NCI-H2196 treated with DMSO at 0.1 percent for 48 hours (cell line): ENCODE results near the gene GAREM1.

Experiments
- DNase-seq: peaks from one replicate; lab custom pipeline; 2025; ENCODE audit not compliant: unreplicated experiment; lab: John Stamatoyannopoulos, UW

Gene GAREM1

DNA sequence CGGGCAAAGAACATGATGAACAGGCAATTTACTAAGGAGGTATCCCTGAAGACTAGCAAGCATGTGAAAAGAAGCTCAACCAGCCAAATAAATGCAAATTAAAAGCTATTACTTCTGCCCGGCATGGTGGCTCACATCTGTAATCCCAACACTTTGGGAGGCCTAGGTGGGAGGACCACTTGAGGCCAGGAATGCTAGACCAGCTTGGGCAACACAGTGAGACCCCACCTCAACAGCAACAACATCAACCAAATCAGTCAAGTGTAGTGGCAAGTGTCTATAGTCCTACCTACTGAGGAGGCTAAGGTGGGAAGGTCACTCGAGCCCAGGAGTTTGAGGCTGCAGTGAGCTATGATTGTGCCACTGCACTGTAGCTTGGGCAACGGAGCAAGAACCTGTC, 141.7 kb downstream of the GAREM1 start:
- no peak for DNase-seq

DNA sequence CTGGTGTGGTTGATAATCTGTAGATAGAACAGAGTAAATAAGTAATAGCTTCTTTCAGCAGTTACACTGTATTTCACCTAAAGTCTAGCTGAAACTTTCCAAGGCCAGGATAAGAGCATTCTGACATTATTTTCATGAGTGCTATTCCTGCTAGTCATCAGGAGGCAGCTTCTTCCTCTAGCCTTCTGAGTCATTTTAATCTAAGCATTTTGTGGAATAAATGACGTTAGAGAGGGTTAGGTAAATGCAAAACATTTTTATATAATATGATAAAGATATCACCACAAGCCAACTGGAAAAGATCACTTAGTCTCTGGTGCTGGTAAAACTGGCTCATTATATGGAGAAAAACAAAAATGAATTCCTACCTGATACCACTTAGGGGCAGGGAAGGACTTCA, 142.3 kb downstream of the GAREM1 start:
- DNase-seq: no peak

DNA sequence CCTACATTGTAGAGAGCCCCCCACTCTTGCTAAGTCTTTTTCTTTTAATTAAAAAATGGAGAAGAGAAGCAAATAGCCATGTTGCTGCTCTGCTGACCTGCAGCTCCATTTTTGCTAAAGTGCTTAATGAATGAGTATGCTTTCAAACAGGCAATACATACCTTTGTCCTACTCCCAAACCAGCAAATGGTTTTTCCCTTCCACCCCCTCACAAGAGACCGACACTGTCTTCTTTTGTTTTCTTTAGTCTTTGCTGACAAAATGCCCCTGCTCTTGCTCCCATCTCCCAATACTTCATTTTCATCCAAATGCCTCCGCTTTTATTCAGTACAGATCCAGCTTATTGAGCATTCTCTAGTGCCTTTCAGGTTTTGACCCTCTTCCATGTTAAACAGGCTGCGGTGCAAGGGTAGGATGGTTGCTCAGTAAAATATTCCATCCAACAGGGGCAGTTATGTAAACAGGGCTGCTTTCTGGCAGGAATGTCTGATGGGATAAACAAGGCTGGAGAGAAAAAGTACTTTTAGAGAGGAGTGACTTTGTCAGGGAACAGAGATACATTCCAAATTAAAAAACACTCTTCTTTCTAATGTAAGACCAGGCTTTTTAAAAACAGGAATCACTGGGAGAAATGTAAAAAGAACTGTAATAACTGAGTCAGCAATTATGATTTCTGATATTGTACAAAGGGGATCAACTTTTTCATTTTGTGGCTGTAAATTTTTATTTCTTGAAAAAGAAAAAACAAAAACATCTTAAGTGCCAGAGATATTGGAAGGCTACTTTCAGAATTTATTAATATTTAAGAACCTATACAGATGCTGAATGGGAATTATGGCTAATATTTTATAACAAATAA, 144.0 kb downstream of the GAREM1 start:
- DNase-seq: no peak

DNA sequence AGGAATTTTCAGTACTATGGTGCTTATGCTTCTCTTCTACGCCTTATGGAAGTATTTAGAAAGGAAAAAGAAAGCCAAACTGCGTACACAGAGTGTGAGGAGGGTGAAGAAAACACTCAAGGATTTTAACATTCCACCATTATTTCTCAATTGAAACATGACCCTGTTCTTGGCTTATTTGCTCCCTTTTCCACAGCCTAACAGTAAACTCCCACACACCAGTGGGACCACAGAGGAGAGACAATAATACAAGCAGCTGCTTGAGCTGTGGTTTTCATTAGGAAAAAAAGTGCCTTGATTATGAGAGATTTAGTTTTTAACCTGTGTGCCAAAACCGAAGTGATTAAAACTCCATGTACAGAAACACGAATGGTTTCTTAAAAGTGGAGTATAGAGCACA, 146.5 kb downstream of the GAREM1 start:
- no peak for DNase-seq

DNA sequence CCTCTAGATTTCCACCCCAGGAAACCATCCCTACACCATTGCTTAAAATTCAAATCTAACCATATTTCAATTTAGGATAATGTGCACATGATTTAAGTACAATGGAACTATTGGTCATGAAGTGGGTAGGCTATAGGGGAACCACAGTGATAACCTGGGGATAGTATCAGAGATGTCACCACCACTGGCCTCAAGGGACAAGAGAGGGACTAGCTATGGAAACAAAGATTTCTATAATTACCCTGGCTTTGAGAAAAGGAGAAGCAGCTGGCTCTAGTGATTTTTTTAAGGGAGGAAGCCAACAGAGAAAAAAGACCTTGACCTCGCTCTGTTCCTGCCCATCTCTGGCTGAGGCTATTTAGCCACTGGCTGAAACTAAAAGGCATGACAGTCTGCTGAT, 148.9 kb downstream of the GAREM1 start:
- no peak for DNase-seq

DNA sequence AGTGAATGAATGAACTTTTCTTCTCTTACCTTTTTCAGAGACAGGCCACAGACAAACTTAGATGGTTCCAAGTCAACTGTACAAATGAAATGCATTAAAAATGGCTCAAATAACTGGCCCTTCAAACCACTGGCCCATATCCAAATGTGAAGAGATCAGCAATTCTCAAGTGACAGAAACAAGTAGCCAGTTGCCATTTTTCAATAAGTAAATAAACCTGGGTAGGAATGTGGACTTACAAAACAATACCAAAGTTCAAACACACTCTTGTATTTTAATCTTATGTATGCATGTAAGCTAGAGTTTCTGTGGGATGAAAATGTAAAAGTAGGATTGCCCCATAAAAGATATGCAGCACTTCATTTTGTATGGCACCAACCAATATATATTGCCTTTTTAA, 151.6 kb downstream of the GAREM1 start:
- DNase-seq: no peak

DNA sequence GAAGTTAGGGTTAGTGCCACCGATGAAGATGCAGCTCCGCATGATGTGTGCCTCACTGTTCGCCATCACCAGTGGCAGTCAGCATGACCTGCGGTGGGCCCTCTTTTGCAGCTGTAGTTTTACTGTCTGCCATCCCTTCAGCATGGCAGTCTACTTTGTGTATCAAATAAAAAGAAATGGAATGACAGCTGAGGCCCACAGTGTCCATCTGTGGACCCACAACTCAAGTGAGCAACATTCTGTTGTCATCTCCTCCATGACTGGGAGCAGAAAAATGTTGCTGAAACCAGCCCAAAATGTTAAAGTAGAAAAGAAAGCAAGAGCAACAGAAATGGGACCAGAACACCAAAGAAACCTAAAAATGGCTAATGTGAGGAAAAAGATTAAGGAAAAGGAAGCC, 152.1 kb downstream of the GAREM1 start:
- no peak for DNase-seq

DNA sequence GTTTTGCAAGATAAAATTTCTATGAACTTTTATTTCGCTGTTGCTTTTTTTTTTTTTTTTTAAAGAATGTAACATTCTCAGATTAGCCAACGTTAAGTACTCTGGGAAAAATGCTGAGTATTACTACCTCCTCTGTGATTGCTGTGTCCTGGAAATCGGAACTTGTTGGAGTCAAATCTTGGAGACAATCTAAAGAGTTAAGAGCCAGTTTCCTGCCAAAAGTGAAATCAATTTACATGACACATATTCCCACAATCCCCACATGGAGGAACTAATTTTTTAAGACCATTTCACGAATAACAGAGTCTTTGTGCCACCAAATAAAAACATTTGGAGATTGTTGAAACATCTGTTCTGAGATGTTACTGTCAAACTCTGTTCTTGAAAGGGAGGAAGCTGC, 153.0 kb downstream of the GAREM1 start:
- DNase-seq: no peak

DNA sequence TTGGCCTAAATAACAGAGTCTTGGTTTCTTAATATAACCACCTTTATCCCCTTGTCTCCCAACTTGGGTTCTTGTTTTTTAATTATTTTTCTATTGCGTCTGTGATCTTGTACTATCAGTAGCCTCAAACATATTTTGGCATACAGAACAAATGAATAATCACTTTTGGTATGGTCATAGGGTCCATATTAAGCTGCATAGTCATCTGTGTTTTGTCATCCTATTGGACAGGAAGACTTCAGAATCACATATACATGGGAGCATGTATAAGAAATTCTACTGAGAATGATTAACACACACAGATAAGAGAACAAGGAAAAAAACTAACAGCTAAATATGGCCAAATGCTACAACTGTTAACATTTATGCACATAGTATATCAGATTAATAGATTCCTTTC, 154.8 kb downstream of the GAREM1 start:
- DNase-seq: no peak

DNA sequence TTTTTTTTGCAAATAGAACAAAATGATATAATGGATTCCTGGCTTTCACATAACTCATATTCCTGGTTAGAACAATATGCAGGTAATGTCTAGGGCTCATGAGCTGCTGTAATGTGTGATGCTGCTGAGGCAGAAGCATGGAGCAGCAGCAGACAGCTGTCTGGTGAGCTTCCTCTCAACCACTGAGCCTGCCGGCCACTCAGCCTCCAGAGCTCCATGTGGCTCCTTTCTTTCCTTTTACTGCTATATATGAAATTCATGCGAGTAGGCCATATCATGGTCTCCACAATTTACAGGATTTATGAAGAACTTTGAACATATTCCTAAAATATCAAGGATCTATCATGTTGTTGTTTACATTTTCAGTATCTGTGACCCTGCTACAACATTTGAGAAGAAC, 159.9 kb downstream of the GAREM1 start:
- DNase-seq: no peak

DNA sequence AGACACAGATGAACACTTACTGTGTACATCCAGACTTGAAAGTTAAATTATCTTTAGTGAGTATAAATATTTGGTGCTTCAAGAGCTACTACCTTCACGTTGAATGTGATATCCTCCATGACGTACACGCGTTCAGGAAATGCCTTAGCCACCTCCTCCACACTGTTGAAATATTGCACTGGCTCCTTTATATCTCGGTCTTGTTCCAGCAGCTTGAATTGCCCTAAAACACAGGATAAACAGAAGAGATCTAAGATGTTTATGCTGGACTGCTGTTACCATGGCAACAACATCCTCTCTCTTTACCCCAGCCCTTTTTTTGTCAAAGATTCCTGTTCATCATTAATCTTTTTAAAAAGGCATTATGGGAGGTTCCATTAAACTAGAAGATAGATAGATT, 160.6 kb downstream of the GAREM1 start:
- no peak for DNase-seq

DNA sequence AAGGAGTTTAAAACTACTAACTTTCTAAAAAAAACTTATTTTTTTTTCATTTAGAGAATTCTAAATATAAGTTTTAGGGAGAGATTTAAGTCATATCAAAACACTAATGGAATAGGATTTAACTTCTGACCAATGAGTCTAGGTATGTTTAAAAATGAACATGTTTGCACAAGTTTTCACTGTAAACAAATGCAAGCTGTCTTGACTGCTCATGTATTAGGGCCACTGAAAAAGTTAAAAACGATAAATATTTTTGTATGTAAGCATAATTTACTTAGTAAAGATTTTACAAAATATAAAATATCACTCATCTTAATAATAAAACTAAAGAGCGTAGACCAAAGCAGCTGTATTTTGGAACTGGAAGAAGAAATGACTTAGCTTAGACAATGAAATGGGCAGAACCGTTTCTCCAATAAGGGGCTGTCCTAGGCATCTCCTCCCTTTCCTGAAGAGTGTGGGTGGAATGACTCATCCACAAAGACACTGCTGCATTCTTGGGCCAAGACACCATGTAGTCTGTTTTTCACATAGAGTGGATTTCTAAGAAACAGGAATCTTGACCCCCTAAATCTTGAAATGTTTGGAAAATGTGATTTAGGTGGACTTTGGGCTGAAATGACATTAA, 162.1 kb downstream of the GAREM1 start:
- DNase-seq: no peak

DNA sequence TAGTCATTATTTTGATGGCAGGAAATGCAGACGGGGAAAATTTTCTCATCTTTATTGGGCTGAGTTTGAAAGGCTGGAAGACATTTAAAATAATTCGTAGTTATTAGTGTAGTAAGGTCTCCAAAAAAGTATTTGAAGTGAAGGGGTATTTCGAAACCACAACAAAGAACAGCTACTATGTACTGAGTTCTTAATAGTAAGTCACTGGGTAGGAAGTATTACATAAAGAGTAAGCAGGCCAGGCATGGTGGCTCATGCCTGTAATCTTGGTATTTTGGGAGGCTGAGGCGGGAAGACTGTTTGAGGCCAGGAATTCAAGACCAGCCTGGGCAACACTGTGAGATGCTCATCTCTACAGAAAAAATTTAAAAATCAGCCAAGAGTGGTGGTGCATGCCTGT, 167.3 kb downstream of the GAREM1 start:
- DNase-seq: no peak

DNA sequence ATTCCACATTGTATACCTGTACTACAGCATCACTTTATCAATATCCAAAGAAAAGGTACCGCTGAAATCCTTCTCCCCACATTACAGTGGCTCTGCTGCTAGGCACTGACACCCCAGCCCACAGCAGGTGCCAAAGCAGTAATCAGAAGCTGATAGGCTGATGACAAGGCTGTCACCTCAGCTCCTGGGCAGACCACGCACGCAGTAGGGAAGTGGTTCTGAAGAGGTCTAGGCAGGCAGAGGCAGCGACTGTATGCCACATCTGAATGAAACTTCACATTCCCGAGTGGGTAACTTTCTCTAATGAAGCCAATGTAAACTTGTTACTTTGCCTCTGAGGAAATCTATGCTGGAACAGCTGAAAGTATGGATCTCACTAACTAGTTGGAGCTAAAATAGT, 167.9 kb downstream of the GAREM1 start:
- DNase-seq: no peak

DNA sequence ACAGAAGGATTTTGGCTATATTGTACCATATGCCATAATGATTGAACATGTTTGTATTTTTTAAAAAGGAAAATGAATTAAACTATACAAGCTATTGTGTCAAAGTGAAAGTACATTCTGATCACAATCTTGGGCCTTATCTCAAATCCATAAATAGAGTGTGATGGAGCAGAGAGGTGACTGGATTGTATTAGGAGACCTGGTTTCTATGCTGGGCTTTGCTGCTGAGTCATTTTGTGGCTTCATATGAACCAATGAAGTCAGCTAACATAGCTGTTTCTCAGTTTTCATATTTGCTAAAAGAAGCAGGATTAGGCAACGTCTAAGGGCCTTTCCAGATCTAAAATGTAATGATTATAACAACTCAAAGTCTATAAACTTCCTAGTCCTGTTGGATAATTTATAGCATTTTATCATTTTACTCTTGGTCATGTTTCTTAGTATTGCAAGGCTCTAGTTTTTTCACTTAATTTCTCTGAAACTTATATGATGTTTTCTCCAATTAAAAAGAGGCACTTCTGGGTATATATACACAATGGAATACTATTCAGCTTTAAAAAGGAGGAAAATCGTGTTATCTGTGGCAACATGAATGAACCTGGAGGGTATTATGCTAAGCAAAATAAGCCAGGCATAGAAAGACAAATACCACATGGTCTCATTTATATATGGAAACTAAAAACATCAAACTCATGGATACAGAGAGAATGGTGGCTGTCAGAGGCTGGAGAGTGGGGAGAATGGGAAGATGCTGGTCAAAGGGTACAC, 168.5 kb downstream of the GAREM1 start:
- DNase-seq: no peak

DNA sequence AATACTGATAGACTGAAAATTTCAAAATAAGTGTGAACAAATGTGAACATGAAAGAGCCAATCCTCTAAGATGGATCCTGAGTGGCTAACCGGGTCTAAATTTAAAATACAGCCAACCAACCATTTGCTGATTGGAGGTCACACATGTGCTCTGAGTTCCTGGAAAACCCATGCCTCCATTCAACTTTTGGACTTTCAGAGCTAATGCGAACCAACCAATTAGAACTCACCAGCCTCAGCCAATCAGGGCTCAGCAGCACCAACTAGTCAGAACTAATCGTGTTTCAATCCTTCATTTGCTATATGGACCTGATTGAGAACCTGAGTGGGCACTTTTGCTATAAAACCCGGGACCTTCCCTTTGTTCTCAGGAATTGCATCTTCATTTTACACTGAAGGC, 169.3 kb downstream of the GAREM1 start:
- no peak for DNase-seq

DNA sequence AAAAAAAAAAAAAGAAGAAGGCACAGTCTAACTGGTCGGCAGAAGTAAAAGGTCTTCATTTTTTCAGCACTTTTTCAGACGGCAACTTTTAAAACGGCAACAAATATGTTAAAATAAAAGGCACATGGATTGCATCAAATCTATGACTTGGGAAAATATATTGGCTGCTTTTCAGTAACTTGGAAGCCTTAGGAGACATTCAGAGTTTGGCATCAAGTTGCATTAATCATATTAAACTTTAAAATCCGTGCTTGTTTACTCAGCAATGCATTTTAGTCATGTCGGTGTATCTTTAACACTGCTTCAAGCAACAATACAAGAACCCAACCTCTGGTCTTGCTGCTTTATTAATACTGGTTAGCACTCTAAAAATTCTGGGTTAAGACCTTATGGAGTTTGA, 169.8 kb downstream of the GAREM1 start:
- no peak for DNase-seq

DNA sequence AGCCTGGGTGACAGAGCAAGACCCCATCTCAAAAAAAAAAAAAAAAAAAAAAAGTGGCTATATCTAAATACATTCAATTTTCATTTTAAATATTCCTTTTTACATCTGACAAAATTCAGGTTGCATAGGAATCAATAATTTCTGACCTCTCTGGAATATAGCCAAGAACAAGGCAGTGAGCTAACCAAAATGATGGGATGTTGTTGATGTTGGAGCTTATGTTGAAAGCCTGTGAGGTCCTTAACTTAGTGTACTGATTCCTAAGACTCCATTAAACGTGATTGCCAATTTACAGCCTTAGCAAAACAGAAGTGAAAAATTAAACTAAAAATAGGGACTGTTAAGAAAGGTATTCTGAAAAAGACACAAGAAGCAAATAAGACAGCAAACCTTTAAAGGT, 171.2 kb downstream of the GAREM1 start:
- DNase-seq: no peak

DNA sequence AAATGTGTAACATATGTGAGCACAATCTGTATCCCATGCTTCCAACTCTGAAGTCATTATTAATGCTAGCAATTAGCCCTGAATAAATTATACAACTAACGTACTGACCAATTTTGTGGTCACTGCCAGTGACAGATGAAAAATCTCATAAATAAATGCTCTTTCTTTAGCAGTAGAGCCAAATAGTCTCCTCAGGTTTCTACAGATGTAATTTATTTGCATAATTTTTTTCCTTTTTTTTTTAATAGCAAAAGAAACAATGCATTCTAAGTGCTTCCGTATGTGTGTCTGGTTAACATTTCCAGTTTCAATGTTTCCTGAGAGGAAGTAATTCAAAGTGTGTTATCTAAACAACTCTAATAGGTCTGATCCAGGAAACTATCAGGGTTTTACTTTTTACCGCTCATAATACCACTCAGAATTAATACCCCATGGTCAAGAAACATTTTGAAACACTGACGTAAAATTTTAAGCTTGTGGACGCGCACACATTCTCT, 172.5 kb downstream of the GAREM1 start:
- no peak for DNase-seq

DNA sequence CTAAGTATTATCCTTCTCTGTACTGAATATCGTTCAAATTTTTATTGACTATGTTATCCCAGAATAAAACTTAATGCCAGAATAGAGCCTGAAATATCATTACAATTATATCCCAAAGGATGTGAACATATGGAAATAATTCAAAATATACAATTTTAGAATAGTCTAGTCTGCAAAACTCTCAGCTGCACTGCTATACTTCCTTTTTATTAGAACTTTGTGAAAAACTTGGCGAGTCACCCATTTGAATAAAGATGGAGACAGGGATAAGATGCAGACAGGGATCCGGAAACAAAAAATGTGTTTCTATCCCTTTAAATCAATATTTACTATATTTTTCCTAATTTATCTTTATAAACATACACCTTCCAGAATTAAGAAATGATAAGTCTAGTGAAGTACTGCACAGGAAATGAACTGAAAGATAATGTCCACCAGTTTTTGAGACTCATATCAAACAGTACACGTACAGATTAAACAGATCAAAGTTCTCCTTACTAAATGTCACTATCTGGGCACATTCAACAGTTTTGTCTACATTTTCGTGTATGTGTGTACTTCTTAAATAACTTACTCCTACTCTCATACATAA, 173.0 kb downstream of the GAREM1 start:
- no peak for DNase-seq

DNA sequence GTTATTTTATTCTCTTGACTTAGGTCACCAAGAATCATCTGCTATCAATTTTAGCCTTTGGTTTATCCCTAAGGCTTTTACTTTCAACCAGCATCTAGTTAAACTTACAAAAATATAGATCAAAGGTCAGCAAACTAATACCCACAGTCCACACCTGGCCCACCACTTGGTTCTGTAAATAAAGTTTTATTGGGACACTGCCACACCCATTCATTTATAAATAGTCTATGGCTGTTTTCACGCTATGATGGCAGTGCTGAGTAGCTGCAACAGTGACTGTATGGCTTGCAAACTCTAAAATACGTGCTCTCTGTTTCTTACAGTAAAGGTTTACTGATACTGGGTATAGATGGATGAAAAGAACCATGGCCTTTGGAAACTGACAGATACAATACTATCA, 173.8 kb downstream of the GAREM1 start:
- no peak for DNase-seq

DNA sequence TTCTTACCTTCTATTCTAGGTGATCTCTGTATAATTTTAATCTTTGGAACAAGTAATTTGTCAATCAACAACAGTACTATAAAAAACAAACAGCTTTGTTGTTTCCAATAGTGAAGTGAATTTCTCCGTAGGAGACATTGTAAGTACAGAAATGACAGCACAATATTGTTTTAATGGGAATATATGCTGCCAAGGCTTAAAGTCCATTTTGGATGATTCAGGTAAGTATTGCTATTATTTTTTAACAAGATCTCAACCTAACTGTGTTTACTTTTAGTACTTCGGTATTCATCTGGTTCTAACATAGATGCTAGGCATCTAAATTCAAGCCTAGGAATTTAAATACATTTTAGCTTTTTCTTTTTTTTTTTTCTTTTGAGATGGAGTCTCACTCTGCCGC, 175.1 kb downstream of the GAREM1 start:
- DNase-seq: no peak
